Measurements from ENCODE around the gene TRIM58.

TRIM58 gene

GRCh38 chr1:247857069-247857984 is at the start of gene TRIM58:
TRIM58 (plus strand) TSS chr1:247857187; CDS start chr1:247857247, 60 bp downstream.
- no peak within 1 kb of the TSS for H3K4me3 ChIP-seq (ENCODE audit: low read length)
- TF ChIP-seq CTCF (IDR thresholded peaks at IDR 0.05; ENCODE audit: insufficient read depth, low read depth, low read length, missing control alignments) = no peak
- DNase-seq (ENCODE audit: low read depth) = no peak

DNA sequence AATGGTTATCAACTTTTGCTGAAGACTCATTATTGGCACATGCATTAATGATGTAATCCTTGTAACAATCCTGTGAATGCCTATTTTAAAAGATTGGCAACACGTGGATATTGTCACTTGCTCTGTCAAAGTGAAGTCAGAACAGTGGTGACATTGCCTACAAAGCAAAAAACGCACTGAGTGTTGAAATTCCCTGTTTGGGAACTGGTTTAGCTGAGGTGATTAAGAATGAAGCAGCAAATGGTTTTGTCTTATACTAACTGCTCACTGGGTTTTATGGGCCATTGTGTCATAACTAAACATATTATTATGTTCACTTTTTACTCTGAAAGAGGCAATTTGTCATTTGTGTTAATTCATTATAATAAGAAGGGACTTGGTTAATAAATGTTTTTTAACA is 44.4 kb upstream of the TRIM58 start:
- no peak for TF ChIP-seq CTCF (IDR thresholded peaks at IDR 0.05; ENCODE audit: insufficient read depth, low read depth, low read length, missing control alignments)
- DNase-seq (ENCODE audit: low read depth) = peak; percentile 1

GRCh38 chr1:247822060-247822459 is 34.9 kb upstream of the TRIM58 start:
- DNase-seq (ENCODE audit: low read depth) = no peak
- no peak overlapping the region for H3K4me3 ChIP-seq (ENCODE audit: low read length)

More for the DNA sequence above, 44.4 kb upstream of the TRIM58 start:
- no peak overlapping the region for H3K4me3 ChIP-seq (ENCODE audit: low read length)

GRCh38 chr1:247824023-247824422 is 33.0 kb upstream of the TRIM58 start, which contains the start of gene OR14A16:
OR14A16 (minus strand) TSS chr1:247824119; CDS start chr1:247815729, 8,390 bp downstream.
- no peak for TF ChIP-seq CTCF (IDR thresholded peaks at IDR 0.05; ENCODE audit: insufficient read depth, low read depth, low read length, missing control alignments)
- H3K4me3 ChIP-seq (ENCODE audit: low read length) = no peak within 1 kb of the TSS
- no peak for DNase-seq (ENCODE audit: low read depth)

More at GRCh38 chr1:247822060-247822459, 34.9 kb upstream of the TRIM58 start:
- TF ChIP-seq CTCF (IDR thresholded peaks at IDR 0.05; ENCODE audit: insufficient read depth, low read depth, low read length, missing control alignments) = no peak

GRCh38 chr1:247825362-247825761 is 31.6 kb upstream of the TRIM58 start:
- TF ChIP-seq CTCF (IDR thresholded peaks at IDR 0.05; ENCODE audit: insufficient read depth, low read depth, low read length, missing control alignments) = no peak
- no peak overlapping the region for H3K4me3 ChIP-seq (ENCODE audit: low read length)
- no peak for DNase-seq (ENCODE audit: low read depth)

DNA sequence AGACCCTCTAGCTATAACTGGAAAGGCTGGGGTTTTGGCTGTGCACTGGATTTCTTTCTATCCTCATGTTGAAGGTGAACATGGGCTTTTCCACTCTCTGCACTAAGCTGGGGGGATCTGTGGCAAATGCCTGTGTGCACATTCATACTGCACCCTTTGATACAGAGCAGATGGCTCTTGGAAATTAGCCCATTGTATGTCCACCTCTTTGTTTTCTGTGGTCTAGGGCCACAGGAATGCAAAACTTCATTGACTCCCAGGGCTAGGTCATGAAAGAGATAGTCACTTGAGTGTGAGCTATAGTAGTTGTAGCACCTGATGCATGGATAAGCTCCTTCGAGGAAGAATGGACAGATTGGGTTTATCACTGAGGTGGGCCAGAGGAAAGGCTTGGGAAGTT is 27.3 kb upstream of the TRIM58 start:
- no peak for TF ChIP-seq CTCF (IDR thresholded peaks at IDR 0.05; ENCODE audit: insufficient read depth, low read depth, low read length, missing control alignments)
- DNase-seq (ENCODE audit: low read depth) = no peak
- H3K4me3 ChIP-seq (ENCODE audit: low read length) = no peak overlapping the region
